ENCODE measurements around the gene TNIP3.
"Not testable (repeated sequence)": the region's sequence is repeated elsewhere in the genome, so short reads cannot be mapped to it uniquely, and the experiment has no call there.

DNA sequence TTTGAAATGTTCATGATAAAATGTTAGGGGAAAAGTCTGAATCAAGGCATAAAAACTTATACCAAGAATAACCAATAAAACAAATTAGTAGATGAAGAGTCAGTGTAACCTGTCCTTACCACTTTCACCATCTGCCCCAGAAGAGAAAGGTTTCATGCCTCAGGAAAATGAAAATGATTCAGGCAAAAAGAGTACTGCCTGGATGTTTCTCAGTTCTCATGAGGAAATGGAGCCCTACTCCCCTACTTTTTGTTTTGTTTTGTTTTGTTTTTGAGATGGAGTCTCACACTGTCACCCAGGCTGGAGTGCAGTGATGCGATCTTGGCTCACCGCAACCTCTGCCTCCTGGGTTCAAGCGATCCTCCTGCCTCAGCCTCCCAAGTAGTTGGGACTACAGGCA, 7.4 kb upstream of the TNIP3 start:
- not testable (repeated sequence) for TF ChIP-seq CTCF, POLR2A (IDR thresholded peaks at IDR 0.05)
